Right cardiac atrium (tissue), 5 donors: ENCODE results near the gene RARG. TPM values are rescaled to one million over a fixed set of nuclear protein-coding genes. Genes with fewer than 3 reads are reported as not detected.

ENCODE experiments used
- ATAC-seq, 2 donors: fragments of 200-7000 bp; cut with Tn5 transposase; one replicate each; pipeline versions ENCODE4 v1.8.0 to v1.9.1; 2020; ENCODE audit warnings: moderate library complexity in 2 of 2, mild to moderate bottlenecking in 1 of 2
- DNase-seq, 3 donors: peaks; one replicate each; pipeline ENCODE4 v3.0.0-alpha.2; 2020
- H3K27ac ChIP-seq: one replicate; pipeline ENCODE4 v1.5.1; 2013; ENCODE audit warnings: mild to moderate bottlenecking, low read length, control low read depth, moderate library complexity
- H3K27me3 ChIP-seq: one replicate; pipeline ENCODE4 v1.6.1; 2013; ENCODE audit not compliant: control insufficient read depth, insufficient read depth
- H3K4me1 ChIP-seq: one replicate; pipeline ENCODE4 v1.6.1; 2013; ENCODE audit warnings: low read length; ENCODE audit not compliant: control insufficient read depth, insufficient read depth
- H3K4me3 ChIP-seq: one replicate; pipeline ENCODE4 v1.5.1; 2013; ENCODE audit warnings: low read length, control low read depth
- H3K9me3 ChIP-seq: one replicate; pipeline ENCODE4 v1.6.1; 2013; ENCODE audit warnings: low read length; ENCODE audit not compliant: control insufficient read depth
- WGBS: extraction: QIAGEN DNeasy Blood & Tissue Kit; methylation state at CpG from one replicate; pipeline ENCODE4 v1.1.7; 2013; 5-methylcytosine and 5-hydroxymethylcytosine counted together
- intact Hi-C, 4 donors: fragments of 100-400 bp; cut with DNase I; formaldehyde crosslinking; loops; one replicate each; pipeline versions ENCODE4 v1.11.0 to v1.14.0; 2022 to 2023
- polyA plus RNA-seq: library from polyadenylated mRNA; stranded (reverse); fragments of 200-250 nt; gene quantifications from one replicate; pipeline ENCODE4 v1.2.3, GENCODE V29; 2013
- total RNA-seq, 4 donors: library from RNA; stranded (reverse); fragmentation: NEBNext Ultra II Directional; extraction: Animal tissue kit (Norgen Biotek cat#: 25700); gene quantifications; one replicate each; pipeline ENCODE4 v1.2.1, GENCODE V29; 2021
- donor health status: healthy with polysubstance abuse.
- donor health status: DM: no; HTN: yes; CAD: no.
- donor health status: DM: no; HTN: no; CAD: no.
- donor health status: DM: no; HTN: yes; CAD: no; lungs with severe emphysema.
- donor health status: DM: yes; HTN: yes; CAD: no.

RARG gene
- total and polyA plus RNA-seq, 5 donors: 10.5 to 26.2 (median 21.6) TPM

GRCh38 chr12:53241623-53242412 lies 9.8 kb upstream of the RARG start:
- H3K9me3 ChIP-seq: no peaks in the 10 kb centered on the region
- DNase-seq (no peak), ATAC-seq (peak; percentile 30 to 36)
- intact Hi-C loops: no loop called here
- WGBS: 69% methylated on average over 11 of the region's 11 CpGs
- H3K4me3 ChIP-seq: no peak overlapping the region
- H3K27ac ChIP-seq: no peak overlapping the region
- no peaks in the 10 kb centered on the region for H3K27me3 ChIP-seq
- no peaks in the 10 kb centered on the region for H3K4me1 ChIP-seq

GRCh38 chr12:53239643-53240258 lies 7.7 kb upstream of the RARG start:
- no peaks in the 10 kb centered on the region for H3K27me3 ChIP-seq
- no peak overlapping the region for H3K27ac ChIP-seq
- no peak overlapping the region for H3K4me3 ChIP-seq
- H3K9me3 ChIP-seq: no peaks in the 10 kb centered on the region
- no peaks in the 10 kb centered on the region for H3K4me1 ChIP-seq
- DNase-seq: no peak
- intact Hi-C loops: no loop called here
- no peak for ATAC-seq
- 93% methylated on average over 10 of the region's 10 CpGs for WGBS

- 86% methylated on average over 1 of the region's 1 CpG for WGBS
- no peak overlapping the region for H3K27ac ChIP-seq
- intact Hi-C loops: no loop called here
- no peak for DNase-seq
- H3K9me3 ChIP-seq: no peaks in the 10 kb centered on the region
- no peaks in the 10 kb centered on the region for H3K27me3 ChIP-seq
- peaks cover 15% of the 10 kb centered on the region for H3K4me1 ChIP-seq
- no peak overlapping the region for H3K4me3 ChIP-seq
- ATAC-seq: no peak
Observed at GRCh38 chr12:53236443-53237111, 4.6 kb upstream of the RARG start.

GRCh38 chr12:53235742-53236442 lies 3.9 kb upstream of the RARG start:
- DNase-seq (no peak), ATAC-seq (no peak)
- H3K4me3 ChIP-seq: no peak overlapping the region
- 73% methylated on average over 9 of the region's 9 CpGs for WGBS
- no peaks in the 10 kb centered on the region for H3K9me3 ChIP-seq
- H3K4me1 ChIP-seq: peaks cover 15% of the 10 kb centered on the region
- intact Hi-C loops: no loop called here
- H3K27ac ChIP-seq: no peak overlapping the region
- H3K27me3 ChIP-seq: no peaks in the 10 kb centered on the region

GRCh38 chr12:53235164-53235563 lies 3.2 kb upstream of the RARG start:
- ATAC-seq (no peak), DNase-seq (no peak)
- peaks cover 15% of the 10 kb centered on the region for H3K4me1 ChIP-seq
- no peaks in the 10 kb centered on the region for H3K27me3 ChIP-seq
- no peak overlapping the region for H3K27ac ChIP-seq
- intact Hi-C loops: no loop called here
- H3K4me3 ChIP-seq: no peak overlapping the region
- WGBS: 51% methylated on average over 3 of the region's 3 CpGs
- no peaks in the 10 kb centered on the region for H3K9me3 ChIP-seq

- peaks cover 15% of the 10 kb centered on the region for H3K4me1 ChIP-seq
- no peaks in the 10 kb centered on the region for H3K27me3 ChIP-seq
- DNase-seq: peak; percentile 72 to 92 (median 89)
- ATAC-seq: peak; percentile 30 to 47
- H3K4me3 ChIP-seq: no peak overlapping the region
- H3K9me3 ChIP-seq: no peaks in the 10 kb centered on the region
- WGBS: 5% methylated on average over 12 of the region's 12 CpGs
- H3K27ac ChIP-seq: no peak overlapping the region
- intact Hi-C loops: no loop called here
Observed at GRCh38 chr12:53234271-53234914, 2.4 kb upstream of the RARG start.

GRCh38 chr12:53233671-53234121 lies 1.7 kb upstream of the RARG start:
- Histone ChIP-seq H3K27ac (peak overlapping the region; percentile 16), H3K9me3 (no peaks in the 10 kb centered on the region), H3K4me3 (no peak overlapping the region), H3K27me3 (no peaks in the 10 kb centered on the region), H3K4me1 (peaks cover 15% of the 10 kb centered on the region)
- WGBS: 43% methylated on average over 7 of the region's 7 CpGs
- intact Hi-C loops: no loop called here
- peak in 2 of 3 donors; percentile 80 to 82 for DNase-seq
- peak in 1 of 2 donors; percentile 3 for ATAC-seq

- ATAC-seq (peak; percentile 78 to 81), DNase-seq (peak; percentile 70 to 90 (median 88))
- Histone ChIP-seq H3K27me3 (no peaks in the 10 kb centered on the region), H3K9me3 (no peaks in the 10 kb centered on the region), H3K4me3 (peak overlapping the region; percentile 77), H3K4me1 (peaks cover 15% of the 10 kb centered on the region), H3K27ac (peak overlapping the region; percentile 62)
- intact Hi-C loops: no loop called here
- WGBS: 26% methylated on average over 11 of the region's 11 CpGs
Observed at GRCh38 chr12:53232646-53233461, 845 bp upstream of the RARG start.

- DNase-seq: no peak
- ATAC-seq: no peak
- intact Hi-C loops: no loop called here
- WGBS: 4% methylated on average over 9 of the region's 9 CpGs
- Histone ChIP-seq H3K4me1 (peaks cover 15% of the 10 kb centered on the region), H3K9me3 (no peaks in the 10 kb centered on the region), H3K27ac (peak overlapping the region; percentile 81), H3K4me3 (peak overlapping the region; percentile 77), H3K27me3 (no peaks in the 10 kb centered on the region)
Observed at GRCh38 chr12:53231671-53231920, 413 bp downstream of the RARG start.
